ENCODE data around the gene DKC1.

The DKC1 gene

GRCh38 chrX:154738011-154738738, 24.5 kb upstream of the DKC1 start:
- DNase-seq, result no peak

GRCh38 chrX:154739952-154740465, 22.7 kb upstream of the DKC1 start:
- DNase-seq, result no peak

- DNase-seq, result no peak
Measured at GRCh38 chrX:154742613-154743012, 20.1 kb upstream of the DKC1 start.

GRCh38 chrX:154748712-154749339, 13.8 kb upstream of the DKC1 start:
- peak in 1 of 4 experiments; percentile 5 for DNase-seq

- no peak for DNase-seq
Measured at GRCh38 chrX:154749856-154750255, 12.8 kb upstream of the DKC1 start.

GRCh38 chrX:154750301-154751202, 12.1 kb upstream of the DKC1 start, which contains the start of gene GAB3:
GAB3 (minus strand) TSS chrX:154751077; CDS start chrX:154751025, 52 bp downstream.
- peak in 1 of 4 experiments; percentile 4 for DNase-seq

GRCh38 chrX:154751203-154751668, 11.4 kb upstream of the DKC1 start:
- no peak for DNase-seq

- no peak for DNase-seq
Measured at GRCh38 chrX:154751669-154752271, 10.9 kb upstream of the DKC1 start.

- no peak for DNase-seq
Measured at GRCh38 chrX:154758696-154759095, 4.0 kb upstream of the DKC1 start.

GRCh38 chrX:154761977-154762536, 607 bp upstream of the DKC1 start:
- DNase-seq, result no peak

- DNase-seq, result no peak
Measured at GRCh38 chrX:154774622-154775021, 12.0 kb downstream of the DKC1 start.

GRCh38 chrX:154775419-154776349, 13.0 kb downstream of the DKC1 start:
- no peak for DNase-seq

- DNase-seq, result no peak
Measured at GRCh38 chrX:154776753-154777152, 14.1 kb downstream of the DKC1 start.

GRCh38 chrX:154779261-154779660, 16.6 kb downstream of the DKC1 start:
- DNase-seq, result no peak

GRCh38 chrX:154780968-154781367, 18.3 kb downstream of the DKC1 start:
- no peak for DNase-seq

- no peak for DNase-seq
Measured at GRCh38 chrX:154784149-154784995, 21.7 kb downstream of the DKC1 start.

- no peak for DNase-seq
Measured at GRCh38 chrX:154785716-154786115, 23.1 kb downstream of the DKC1 start.

- no peak for DNase-seq
Measured at GRCh38 chrX:154791467-154791866, 28.8 kb downstream of the DKC1 start.

GRCh38 chrX:154791939-154792338, 29.3 kb downstream of the DKC1 start:
- no peak for DNase-seq

All from activated CD4-positive, CD25-positive, alpha-beta regulatory T cell (primary cell).